ENCODE results near the gene RPS15A.

The RPS15A gene

DNA sequence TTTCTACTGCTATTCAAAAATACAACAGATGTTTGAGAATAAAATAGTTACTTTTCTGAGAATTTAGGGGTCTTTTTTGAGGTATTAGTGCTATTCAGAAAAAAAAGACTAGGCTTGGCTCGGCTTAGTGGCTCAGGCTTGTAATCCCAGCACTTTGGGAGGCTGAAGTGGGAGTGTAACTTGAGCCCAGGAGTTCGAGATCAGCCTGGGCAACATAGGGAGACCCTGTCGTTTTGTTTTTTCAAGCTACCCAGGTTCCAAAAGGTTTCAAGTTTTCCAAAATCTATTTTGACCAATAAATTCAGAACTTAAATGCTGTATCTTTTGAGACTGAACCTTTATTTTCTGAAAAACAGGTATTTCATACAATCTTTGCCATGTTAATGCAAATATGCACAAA lies 14.4 kb upstream of the RPS15A start:
- no peak for TF ChIP-seq JUND (IDR thresholded peaks at IDR 0.05; ENCODE audit: low read depth)
- in situ Hi-C loops (cut with HindIII; ENCODE audit: low pct_unique_long_range_greater_than_20kb, low sequenced_read_pairs) = no loop called here
- no peak for DNase-seq (ENCODE audit: low read depth in 1 of 2, low spot score in 1 of 2)

DNA sequence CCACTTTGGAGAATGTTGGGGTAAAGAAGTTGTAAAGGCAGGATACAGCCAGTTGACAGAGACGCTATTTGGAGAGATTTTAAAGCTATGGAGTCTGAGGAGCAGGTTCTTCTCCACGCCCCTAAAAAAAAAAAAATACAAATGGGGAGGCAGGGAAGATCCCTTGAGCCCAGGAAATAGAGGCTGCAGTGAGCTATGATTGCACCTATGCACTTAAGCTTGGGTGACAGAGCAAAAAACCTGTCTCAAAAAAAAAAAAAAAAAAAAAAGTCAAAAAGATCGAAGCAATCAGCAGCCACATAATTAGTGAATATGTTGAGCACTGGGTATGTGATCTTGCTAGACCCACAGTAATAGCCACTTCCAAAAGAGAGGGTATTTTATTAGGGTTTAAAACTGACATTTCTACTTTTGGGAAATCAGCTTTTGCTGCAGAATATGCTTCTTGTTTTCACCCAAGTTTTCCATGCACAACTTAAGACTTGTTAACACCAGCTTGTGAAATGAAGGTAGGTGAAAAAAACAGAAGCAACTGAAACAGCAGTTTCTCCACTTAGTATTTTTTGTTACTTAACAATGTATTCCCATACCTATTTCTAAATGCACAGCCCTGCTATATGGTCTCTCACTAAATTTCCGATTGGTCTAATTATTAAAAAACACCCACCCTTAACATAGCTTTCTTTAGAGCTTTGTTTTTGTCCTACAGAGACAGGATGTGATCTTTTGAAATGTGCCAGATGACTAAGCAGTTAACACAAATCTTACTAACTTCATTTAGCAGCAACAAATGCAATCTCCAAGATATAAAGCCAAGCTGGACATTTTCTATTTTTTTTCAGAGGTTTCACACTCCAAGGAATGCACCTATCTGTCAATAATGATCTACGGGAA lies 13.7 kb upstream of the RPS15A start:
- TF ChIP-seq JUND (IDR thresholded peaks at IDR 0.05; ENCODE audit: low read depth) = no peak
- no peak for DNase-seq (ENCODE audit: low read depth in 1 of 2, low spot score in 1 of 2)
- in situ Hi-C loops (cut with HindIII; ENCODE audit: low pct_unique_long_range_greater_than_20kb, low sequenced_read_pairs) = no loop called here

GRCh38 chr16:18802767-18803343 lies 12.7 kb upstream of the RPS15A start:
- in situ Hi-C loops (cut with HindIII; ENCODE audit: low pct_unique_long_range_greater_than_20kb, low sequenced_read_pairs) = no loop called here
- DNase-seq (ENCODE audit: low read depth in 1 of 2, low spot score in 1 of 2) = no peak
- TF ChIP-seq JUND (IDR thresholded peaks at IDR 0.05; ENCODE audit: low read depth) = no peak

DNA sequence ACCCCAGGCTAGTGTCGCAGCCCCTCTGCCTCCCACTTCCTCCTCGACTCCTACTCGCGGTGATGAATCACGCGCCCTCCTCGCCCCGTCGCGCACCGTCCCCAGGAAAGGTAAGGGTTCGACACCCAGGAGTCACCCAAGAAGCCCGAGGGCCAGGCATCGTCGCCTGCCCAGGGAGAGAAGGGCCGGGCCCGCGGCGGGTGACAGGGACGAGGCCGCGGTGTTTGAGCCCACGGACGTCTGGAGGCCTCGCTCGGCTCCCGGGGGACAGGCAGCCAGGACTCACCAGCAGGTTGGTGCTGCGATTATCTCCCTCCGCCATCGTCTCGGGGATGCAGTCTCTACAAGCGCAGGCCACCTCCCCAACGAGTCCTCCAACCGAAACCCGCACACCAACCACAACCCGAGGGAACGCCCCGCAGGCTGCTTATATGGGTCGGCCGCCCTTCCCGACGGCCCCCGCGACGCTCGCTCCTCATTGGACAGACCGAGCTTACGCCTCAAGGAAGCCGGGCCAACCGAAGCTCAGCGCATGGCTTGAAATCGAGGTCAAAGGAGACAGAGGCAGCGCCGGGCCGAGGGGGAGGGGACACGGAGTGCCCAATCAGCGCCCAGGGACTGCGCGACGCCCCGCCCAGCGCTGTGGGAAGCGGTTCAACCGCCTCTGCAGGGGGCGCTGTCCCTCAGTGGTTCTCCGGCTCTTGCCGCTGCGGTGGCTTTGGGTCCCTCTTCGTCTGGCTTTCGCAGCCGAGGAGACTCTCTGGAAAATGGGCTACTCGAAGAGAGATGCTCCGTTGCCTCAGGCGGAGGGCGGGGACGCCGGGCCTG lies 11.2 kb upstream of the RPS15A start, which contains the start of gene ARL6IP1:
TSS of gene ARL6IP1 (minus strand) at position 405 of the 828 bp plus-strand sequence. CDS start at position 322, 83 bp downstream.
- TF ChIP-seq JUND (IDR thresholded peaks at IDR 0.05; ENCODE audit: low read depth) = no peak
- in situ Hi-C loops (cut with HindIII; ENCODE audit: low pct_unique_long_range_greater_than_20kb, low sequenced_read_pairs) = no loop called here
- peak; percentile 92 to 100 for DNase-seq (ENCODE audit: low read depth in 1 of 2, low spot score in 1 of 2)

GRCh38 chr16:18800775-18801144 lies 10.6 kb upstream of the RPS15A start:
- in situ Hi-C loops (cut with HindIII; ENCODE audit: low pct_unique_long_range_greater_than_20kb, low sequenced_read_pairs) = no loop called here
- no peak for TF ChIP-seq JUND (IDR thresholded peaks at IDR 0.05; ENCODE audit: low read depth)
- DNase-seq (ENCODE audit: low read depth in 1 of 2, low spot score in 1 of 2) = no peak

DNA sequence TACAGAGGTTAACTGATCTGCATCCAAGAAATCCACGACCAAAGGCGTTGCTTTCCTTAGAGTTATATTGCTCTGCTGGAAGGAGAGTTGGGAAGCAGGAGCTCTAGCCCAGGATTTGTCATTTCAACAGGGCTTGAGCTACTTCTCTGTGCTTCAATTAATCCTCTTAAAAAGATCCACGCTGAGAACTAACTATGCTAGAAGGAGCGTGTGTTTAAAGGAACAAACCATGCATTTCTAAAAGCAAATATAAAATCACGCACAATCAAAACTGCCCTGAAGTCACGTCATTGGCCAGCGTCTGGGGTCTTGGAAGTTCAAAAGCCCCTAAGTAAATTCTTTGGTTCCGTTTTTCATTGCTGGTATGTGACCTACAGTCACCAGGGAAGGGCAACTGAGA lies 10.2 kb upstream of the RPS15A start:
- DNase-seq (ENCODE audit: low read depth in 1 of 2, low spot score in 1 of 2) = no peak
- in situ Hi-C loops (cut with HindIII; ENCODE audit: low pct_unique_long_range_greater_than_20kb, low sequenced_read_pairs) = no loop called here
- no peak for TF ChIP-seq JUND (IDR thresholded peaks at IDR 0.05; ENCODE audit: low read depth)

GRCh38 chr16:18799500-18799899 lies 9.4 kb upstream of the RPS15A start:
- DNase-seq (ENCODE audit: low read depth in 1 of 2, low spot score in 1 of 2) = no peak
- no peak for TF ChIP-seq JUND (IDR thresholded peaks at IDR 0.05; ENCODE audit: low read depth)
- in situ Hi-C loops (cut with HindIII; ENCODE audit: low pct_unique_long_range_greater_than_20kb, low sequenced_read_pairs) = no loop called here

DNA sequence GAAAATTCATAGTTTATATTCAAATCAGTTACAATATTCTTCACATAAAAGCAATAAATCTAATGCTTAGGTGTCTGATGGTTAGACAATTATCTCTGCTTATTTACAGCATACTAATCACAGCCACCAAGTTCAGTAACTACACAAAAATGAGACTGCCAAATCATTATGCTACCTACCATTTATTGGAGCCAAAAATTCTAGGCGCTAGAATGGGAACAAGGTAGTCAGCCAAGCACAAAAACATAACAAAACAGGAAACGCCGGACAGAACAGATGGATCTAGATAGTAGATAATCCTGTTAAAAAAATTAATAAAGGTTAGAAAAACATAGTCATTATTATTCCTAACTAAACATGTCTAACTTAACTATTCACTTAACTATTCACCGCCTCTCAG lies 7.6 kb upstream of the RPS15A start:
- in situ Hi-C loops (cut with HindIII; ENCODE audit: low pct_unique_long_range_greater_than_20kb, low sequenced_read_pairs) = no loop called here
- TF ChIP-seq JUND (IDR thresholded peaks at IDR 0.05; ENCODE audit: low read depth) = no peak
- DNase-seq (ENCODE audit: low read depth in 1 of 2, low spot score in 1 of 2) = no peak

DNA sequence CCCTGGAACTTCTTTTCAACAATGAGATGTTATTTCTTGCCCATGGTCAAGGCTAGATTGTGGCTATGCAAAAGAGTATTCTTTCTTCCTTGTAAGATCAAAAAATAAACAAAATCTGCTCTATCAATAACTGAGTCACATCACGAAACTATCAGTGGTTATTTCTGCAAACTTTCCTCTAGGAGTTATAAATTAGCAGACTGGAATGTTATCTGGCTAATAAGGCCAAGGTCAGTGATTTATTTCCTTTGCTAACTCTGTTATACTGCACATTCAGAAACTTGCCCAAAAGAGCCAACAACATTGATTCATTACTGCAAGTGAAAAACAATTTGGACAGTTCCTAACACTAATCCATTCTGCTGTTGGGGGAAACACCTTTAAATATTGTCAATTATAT lies 6.2 kb upstream of the RPS15A start:
- in situ Hi-C loops (cut with HindIII; ENCODE audit: low pct_unique_long_range_greater_than_20kb, low sequenced_read_pairs) = no loop called here
- TF ChIP-seq JUND (IDR thresholded peaks at IDR 0.05; ENCODE audit: low read depth) = no peak
- no peak for DNase-seq (ENCODE audit: low read depth in 1 of 2, low spot score in 1 of 2)

DNA sequence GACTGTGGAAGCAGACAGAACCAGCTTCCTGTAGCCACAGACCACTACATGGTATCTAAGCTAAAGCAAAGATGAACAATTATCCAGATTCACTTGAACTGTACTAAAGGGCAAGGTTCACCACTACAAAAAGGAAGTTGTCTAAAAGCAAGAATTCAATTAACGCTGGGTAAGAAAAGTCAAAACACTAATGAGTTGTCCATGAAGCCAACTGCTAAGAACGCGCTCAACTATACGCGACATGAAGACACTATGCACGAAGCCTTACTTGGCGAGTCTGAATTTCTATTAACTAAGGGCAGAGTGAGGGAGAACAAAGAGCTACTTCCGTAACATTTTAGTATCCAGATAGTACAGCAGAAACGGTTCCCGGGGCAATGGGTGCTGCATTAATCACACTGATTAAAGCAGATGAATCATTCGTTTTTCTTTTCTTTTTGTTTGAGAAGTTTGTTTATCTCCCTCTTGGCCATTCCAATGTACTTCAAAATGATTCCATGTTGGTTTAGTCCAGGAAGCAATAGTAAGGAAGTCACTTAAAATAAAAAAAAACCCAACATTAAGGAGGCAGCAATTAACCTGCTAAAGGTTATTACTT lies 2.8 kb upstream of the RPS15A start:
- in situ Hi-C loops (cut with HindIII; ENCODE audit: low pct_unique_long_range_greater_than_20kb, low sequenced_read_pairs) = no loop called here
- TF ChIP-seq JUND (IDR thresholded peaks at IDR 0.05; ENCODE audit: low read depth) = no peak
- no peak for DNase-seq (ENCODE audit: low read depth in 1 of 2, low spot score in 1 of 2)

GRCh38 chr16:18789515-18789849 lies 652 bp downstream of the RPS15A start:
- no peak for DNase-seq (ENCODE audit: low read depth in 1 of 2, low spot score in 1 of 2)
- no peak for TF ChIP-seq JUND (IDR thresholded peaks at IDR 0.05; ENCODE audit: low read depth)
- in situ Hi-C loops (cut with HindIII; ENCODE audit: low pct_unique_long_range_greater_than_20kb, low sequenced_read_pairs) = no loop called here

DNA sequence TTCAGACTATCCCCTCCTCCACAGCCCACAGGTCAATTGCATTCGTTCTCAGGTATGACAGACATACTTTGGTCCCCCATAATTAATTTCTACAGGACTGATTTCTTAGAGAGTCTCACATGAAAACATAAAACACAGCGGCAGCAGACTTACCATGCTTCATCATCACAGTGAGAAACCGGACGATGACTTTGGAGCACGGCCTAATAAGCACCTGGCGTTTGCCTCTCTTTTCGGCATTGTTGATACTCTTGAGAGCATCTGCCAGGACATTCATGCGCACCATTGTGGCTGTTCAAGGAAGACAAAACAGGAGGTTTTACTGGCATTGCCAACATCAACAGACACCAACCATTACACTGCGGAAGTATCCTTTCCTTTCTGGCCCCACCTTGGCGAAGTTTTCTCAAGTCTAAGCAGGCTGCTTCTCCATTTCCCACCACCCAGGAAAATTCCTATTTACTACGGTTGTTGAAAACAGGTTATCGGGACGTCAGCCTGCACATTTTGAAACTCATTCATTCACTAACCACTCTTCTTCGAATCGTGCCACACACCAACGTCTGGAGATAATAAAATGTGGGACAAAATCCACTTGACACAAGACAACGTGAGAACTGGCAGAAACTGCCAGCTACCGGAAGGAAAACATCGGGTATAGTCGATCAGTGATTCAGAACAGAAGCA lies 1.2 kb downstream of the RPS15A start:
- DNase-seq (ENCODE audit: low read depth in 1 of 2, low spot score in 1 of 2) = no peak
- in situ Hi-C loops (cut with HindIII; ENCODE audit: low pct_unique_long_range_greater_than_20kb, low sequenced_read_pairs) = no loop called here

More for the DNA sequence above, 1.2 kb downstream of the RPS15A start:
- no peak for TF ChIP-seq JUND (IDR thresholded peaks at IDR 0.05; ENCODE audit: low read depth)

All from T47D (cell line).